ENCODE measurements around the gene RAD51B.
"Not testable (repeated sequence)": the region's sequence is repeated elsewhere in the genome, so short reads cannot be mapped to it uniquely, and the experiment has no call there.

RAD51B gene

DNA sequence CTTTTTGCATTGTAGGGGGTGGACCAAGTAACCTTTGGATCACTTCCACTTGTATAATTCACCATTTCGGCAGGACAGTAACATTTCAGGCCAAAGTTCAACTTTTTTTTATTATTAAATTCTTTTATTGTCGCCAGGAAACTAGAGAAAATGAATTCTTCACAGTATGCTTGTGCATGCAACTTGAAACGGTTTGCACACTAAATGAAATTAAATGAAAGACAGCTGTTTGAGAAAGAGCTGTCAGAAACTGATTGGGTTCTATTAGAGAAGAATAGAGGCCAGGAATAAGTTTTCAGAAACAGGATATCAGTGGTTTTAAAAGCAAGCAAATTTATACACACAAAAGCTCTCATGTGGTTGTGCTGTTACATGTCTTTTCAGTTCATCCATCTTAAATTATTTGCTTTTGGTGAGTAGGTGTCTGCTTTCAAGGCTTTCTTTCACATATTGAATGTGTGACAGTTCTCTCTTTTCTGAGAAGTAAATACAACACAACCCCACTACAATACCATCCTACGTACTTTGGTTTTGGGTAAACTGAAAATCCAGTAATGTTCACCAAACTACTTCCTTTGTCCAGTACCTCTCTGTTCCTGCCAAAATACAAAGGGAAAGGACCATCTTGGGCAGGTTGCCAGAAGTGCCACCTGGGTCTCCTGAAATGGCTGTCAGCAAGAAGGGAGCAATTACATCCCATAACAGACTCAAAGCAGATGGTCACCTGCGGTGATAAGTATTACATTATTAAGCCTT, 291.7 kb downstream of the RAD51B start:
- peak overlapping the region; percentile 4 for H3K27ac ChIP-seq (ENCODE audit: low read depth, low read length)
- H3K9ac ChIP-seq (ENCODE audit: low read length in 5 of 5) = peak overlapping the region in 1 of 5 donors; percentile 36
- no peaks in the 10 kb centered on the region for H3K9me3 ChIP-seq (ENCODE audit: control insufficient read depth in 5 of 5, low read length in 5 of 5)
- H3K4me1 ChIP-seq (ENCODE audit: control insufficient read depth in 5 of 5, insufficient read depth in 5 of 5, low read length in 5 of 5) = peaks cover 6 to 25% (median 21%) of the 10 kb centered on the region in 5 donors
- H3K36me3 ChIP-seq (ENCODE audit: control insufficient read depth in 5 of 5, insufficient read depth in 5 of 5, low read length in 5 of 5) = no peaks in the 10 kb centered on the region
- H3K4me3 ChIP-seq (ENCODE audit: low read depth in 1 of 5, low read length in 5 of 5) = no peak overlapping the region
- no peaks in the 10 kb centered on the region for H3K27me3 ChIP-seq (ENCODE audit: control insufficient read depth in 5 of 5, insufficient read depth in 4 of 5, low read length in 5 of 5)

DNA sequence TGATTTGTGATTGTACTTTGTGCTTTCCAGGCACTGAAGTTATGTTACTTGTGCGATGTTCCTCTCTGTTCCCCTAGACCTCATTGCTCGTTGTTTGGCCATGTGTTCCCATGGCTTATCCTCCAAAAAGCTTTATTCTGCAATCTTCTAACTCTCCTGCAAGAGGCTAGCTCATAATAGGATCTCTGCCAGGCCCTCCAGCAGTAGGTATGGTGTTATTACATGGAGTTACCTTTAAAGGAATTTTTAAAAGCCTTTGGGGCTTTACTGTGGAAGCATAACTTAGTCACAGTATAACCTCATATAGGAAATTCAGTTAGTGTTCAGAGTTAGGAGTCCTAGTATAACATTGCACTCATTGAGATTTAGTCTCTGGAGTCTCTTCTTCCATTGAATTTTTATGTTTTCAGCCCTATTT, 292.3 kb downstream of the RAD51B start:
- no peaks in the 10 kb centered on the region for H3K27me3 ChIP-seq (ENCODE audit: control insufficient read depth in 5 of 5, insufficient read depth in 4 of 5, low read length in 5 of 5)
- no peaks in the 10 kb centered on the region for H3K36me3 ChIP-seq (ENCODE audit: control insufficient read depth in 5 of 5, insufficient read depth in 5 of 5, low read length in 5 of 5)
- H3K4me1 ChIP-seq (ENCODE audit: control insufficient read depth in 5 of 5, insufficient read depth in 5 of 5, low read length in 5 of 5) = peaks cover 6 to 25% (median 21%) of the 10 kb centered on the region in 5 donors
- no peaks in the 10 kb centered on the region for H3K9me3 ChIP-seq (ENCODE audit: control insufficient read depth in 5 of 5, low read length in 5 of 5)
- no peak overlapping the region for H3K9ac ChIP-seq (ENCODE audit: low read length in 5 of 5)
- H3K27ac ChIP-seq (ENCODE audit: low read depth, low read length) = no peak overlapping the region
- H3K4me3 ChIP-seq (ENCODE audit: low read depth in 1 of 5, low read length in 5 of 5) = no peak overlapping the region

DNA sequence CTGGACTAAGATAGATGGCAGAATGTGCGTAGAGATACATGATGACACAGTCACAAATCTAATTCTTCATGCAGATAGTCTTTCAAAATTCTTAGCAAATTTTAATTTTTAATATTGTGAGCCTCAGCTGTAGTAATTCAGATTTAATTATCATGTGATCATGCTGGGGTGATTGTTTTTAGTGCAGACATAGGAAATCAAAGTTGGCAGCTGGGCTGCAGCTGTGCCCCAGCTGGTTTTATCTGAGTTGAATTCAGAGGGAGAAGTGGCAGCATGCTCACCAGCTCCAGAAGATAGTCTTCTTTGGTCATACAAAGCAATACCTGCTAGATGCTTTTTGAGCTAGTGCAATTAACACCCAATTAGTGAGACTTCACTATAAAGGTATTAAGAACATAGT, 292.9 kb downstream of the RAD51B start:
- H3K27ac ChIP-seq (ENCODE audit: low read depth, low read length) = no peak overlapping the region
- no peak overlapping the region for H3K4me3 ChIP-seq (ENCODE audit: low read depth in 1 of 5, low read length in 5 of 5)
- no peak overlapping the region for H3K9ac ChIP-seq (ENCODE audit: low read length in 5 of 5)
- no peaks in the 10 kb centered on the region for H3K36me3 ChIP-seq (ENCODE audit: control insufficient read depth in 5 of 5, insufficient read depth in 5 of 5, low read length in 5 of 5)
- no peaks in the 10 kb centered on the region for H3K27me3 ChIP-seq (ENCODE audit: control insufficient read depth in 5 of 5, insufficient read depth in 4 of 5, low read length in 5 of 5)
- peaks cover 6 to 25% (median 21%) of the 10 kb centered on the region in 5 donors for H3K4me1 ChIP-seq (ENCODE audit: control insufficient read depth in 5 of 5, insufficient read depth in 5 of 5, low read length in 5 of 5)
- H3K9me3 ChIP-seq (ENCODE audit: control insufficient read depth in 5 of 5, low read length in 5 of 5) = no peaks in the 10 kb centered on the region

DNA sequence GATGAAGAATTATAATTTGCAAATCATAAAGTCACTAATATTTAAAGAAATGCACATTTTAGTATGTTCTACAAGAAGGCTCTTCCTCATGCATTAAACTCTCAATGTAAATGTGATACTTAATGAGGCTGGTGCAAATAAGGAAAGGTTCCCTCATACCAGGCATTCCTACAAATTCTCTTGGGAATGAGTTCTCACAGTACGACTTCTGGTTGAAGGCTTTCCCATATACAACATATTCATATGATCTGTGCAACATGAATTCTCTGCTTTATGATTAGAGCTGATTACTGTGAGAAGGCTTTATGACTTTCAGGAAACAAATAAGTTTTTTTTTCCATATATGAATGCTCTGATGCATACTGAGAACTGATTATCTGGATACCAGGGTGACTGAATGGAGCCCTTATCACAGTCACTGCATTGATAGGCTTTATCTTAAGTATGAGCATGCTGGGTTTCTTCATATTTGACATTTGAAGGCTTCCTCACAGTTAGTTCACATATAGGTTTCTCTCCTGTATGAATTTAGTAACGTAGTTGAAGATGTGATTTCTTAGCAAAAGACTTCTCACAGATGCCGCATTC, 293.9 kb downstream of the RAD51B start:
- no peaks in the 10 kb centered on the region for H3K36me3 ChIP-seq (ENCODE audit: control insufficient read depth in 5 of 5, insufficient read depth in 5 of 5, low read length in 5 of 5)
- no peak overlapping the region for H3K4me3 ChIP-seq (ENCODE audit: low read depth in 1 of 5, low read length in 5 of 5)

DNA sequence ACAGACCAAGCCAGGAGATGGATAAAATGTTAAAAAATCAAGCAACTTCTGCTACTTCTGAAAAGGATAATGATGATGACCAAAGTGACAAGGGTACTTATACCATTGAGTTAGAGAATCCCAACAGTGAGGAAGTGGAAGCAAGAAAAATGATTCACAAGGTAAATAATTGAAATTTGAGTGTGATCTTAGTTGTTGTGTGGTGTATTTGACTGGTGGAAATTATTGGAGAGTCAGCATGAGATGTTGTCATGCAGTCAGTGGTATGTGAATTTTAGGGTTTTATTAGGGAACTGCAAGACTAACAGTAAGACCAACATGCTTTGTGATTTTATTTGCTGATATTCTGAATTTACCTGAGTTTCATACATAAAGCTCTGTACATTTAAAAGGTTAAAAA, 296.4 kb downstream of the RAD51B start:
- H3K36me3 ChIP-seq (ENCODE audit: control insufficient read depth in 5 of 5, insufficient read depth in 5 of 5, low read length in 5 of 5); H3K9ac ChIP-seq (ENCODE audit: low read length in 5 of 5); H3K27ac ChIP-seq (ENCODE audit: low read depth, low read length); H3K9me3 ChIP-seq (ENCODE audit: control insufficient read depth in 5 of 5, low read length in 5 of 5); H3K27me3 ChIP-seq (ENCODE audit: control insufficient read depth in 5 of 5, insufficient read depth in 4 of 5, low read length in 5 of 5); H3K4me3 ChIP-seq (ENCODE audit: low read depth in 1 of 5, low read length in 5 of 5): not testable (repeated sequence)
- peaks cover 6 to 16% (median 12%) of the 10 kb centered on the region in 5 donors for H3K4me1 ChIP-seq (ENCODE audit: control insufficient read depth in 5 of 5, insufficient read depth in 5 of 5, low read length in 5 of 5)

More for the DNA sequence above, 293.9 kb downstream of the RAD51B start:
- Histone ChIP-seq H3K27me3 (ENCODE audit: control insufficient read depth in 5 of 5, insufficient read depth in 4 of 5, low read length in 5 of 5) (no peaks in the 10 kb centered on the region), H3K27ac (ENCODE audit: low read depth, low read length) (no peak overlapping the region), H3K9ac (ENCODE audit: low read length in 5 of 5) (no peak overlapping the region), H3K4me1 (ENCODE audit: control insufficient read depth in 5 of 5, insufficient read depth in 5 of 5, low read length in 5 of 5) (peaks cover 6 to 25% (median 21%) of the 10 kb centered on the region in 5 donors), H3K9me3 (ENCODE audit: control insufficient read depth in 5 of 5, low read length in 5 of 5) (no peaks in the 10 kb centered on the region)

DNA sequence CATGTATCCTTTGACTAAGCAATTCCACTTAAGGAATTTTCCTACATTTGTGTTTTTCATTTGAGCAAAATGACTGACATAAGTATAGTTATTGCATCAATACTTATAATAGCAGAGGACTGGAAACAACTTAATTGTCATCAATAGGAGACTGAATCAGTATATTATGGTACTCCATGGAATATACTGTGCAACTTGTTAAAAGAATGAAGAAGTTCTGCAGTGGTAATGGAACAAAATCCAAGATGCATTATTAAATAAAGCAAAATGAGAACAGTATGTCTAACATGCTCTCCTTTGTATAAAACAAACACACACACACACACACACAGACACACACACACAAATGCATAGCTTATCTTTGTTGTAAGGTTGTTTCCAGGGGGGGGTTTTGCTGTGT, 303.1 kb downstream of the RAD51B start:
- no peaks in the 10 kb centered on the region for H3K27me3 ChIP-seq (ENCODE audit: control insufficient read depth in 5 of 5, insufficient read depth in 4 of 5, low read length in 5 of 5)
- no peak overlapping the region for H3K4me3 ChIP-seq (ENCODE audit: low read depth in 1 of 5, low read length in 5 of 5)
- H3K27ac ChIP-seq (ENCODE audit: low read depth, low read length) = no peak overlapping the region
- H3K9ac ChIP-seq (ENCODE audit: low read length in 5 of 5) = no peak overlapping the region
- peaks cover 0 to 5% (median 2%) of the 10 kb centered on the region in 5 donors for H3K9me3 ChIP-seq (ENCODE audit: control insufficient read depth in 5 of 5, low read length in 5 of 5)
- H3K36me3 ChIP-seq (ENCODE audit: control insufficient read depth in 5 of 5, insufficient read depth in 5 of 5, low read length in 5 of 5) = no peaks in the 10 kb centered on the region
- peaks cover 0 to 14% (median 0%) of the 10 kb centered on the region in 5 donors for H3K4me1 ChIP-seq (ENCODE audit: control insufficient read depth in 5 of 5, insufficient read depth in 5 of 5, low read length in 5 of 5)

DNA sequence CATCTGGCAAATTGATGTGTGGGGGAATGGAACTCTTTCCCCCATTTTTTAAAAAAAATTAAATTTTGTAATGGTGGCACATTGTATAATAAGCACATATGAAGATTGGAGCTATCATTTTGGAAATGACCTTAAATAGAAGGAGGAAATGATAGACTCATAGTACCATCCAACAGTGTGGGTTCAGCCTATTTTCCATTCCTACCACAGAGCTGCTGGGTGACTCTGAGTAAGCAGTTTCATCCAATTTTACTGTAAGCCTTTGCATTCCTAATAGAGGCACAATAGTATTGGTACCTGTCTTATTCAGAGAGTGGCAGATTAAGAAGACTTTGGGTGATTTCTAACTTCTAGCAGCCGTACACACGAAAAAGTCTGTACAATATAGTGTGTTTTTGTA, 304.5 kb downstream of the RAD51B start:
- H3K27me3 ChIP-seq (ENCODE audit: control insufficient read depth in 5 of 5, insufficient read depth in 4 of 5, low read length in 5 of 5) = no peaks in the 10 kb centered on the region
- peaks cover 0 to 5% (median 2%) of the 10 kb centered on the region in 5 donors for H3K9me3 ChIP-seq (ENCODE audit: control insufficient read depth in 5 of 5, low read length in 5 of 5)
- H3K4me1 ChIP-seq (ENCODE audit: control insufficient read depth in 5 of 5, insufficient read depth in 5 of 5, low read length in 5 of 5) = peaks cover 0 to 14% (median 0%) of the 10 kb centered on the region in 5 donors
- H3K9ac ChIP-seq (ENCODE audit: low read length in 5 of 5) = no peak overlapping the region
- H3K27ac ChIP-seq (ENCODE audit: low read depth, low read length) = no peak overlapping the region
- no peak overlapping the region for H3K4me3 ChIP-seq (ENCODE audit: low read depth in 1 of 5, low read length in 5 of 5)
- no peaks in the 10 kb centered on the region for H3K36me3 ChIP-seq (ENCODE audit: control insufficient read depth in 5 of 5, insufficient read depth in 5 of 5, low read length in 5 of 5)

DNA sequence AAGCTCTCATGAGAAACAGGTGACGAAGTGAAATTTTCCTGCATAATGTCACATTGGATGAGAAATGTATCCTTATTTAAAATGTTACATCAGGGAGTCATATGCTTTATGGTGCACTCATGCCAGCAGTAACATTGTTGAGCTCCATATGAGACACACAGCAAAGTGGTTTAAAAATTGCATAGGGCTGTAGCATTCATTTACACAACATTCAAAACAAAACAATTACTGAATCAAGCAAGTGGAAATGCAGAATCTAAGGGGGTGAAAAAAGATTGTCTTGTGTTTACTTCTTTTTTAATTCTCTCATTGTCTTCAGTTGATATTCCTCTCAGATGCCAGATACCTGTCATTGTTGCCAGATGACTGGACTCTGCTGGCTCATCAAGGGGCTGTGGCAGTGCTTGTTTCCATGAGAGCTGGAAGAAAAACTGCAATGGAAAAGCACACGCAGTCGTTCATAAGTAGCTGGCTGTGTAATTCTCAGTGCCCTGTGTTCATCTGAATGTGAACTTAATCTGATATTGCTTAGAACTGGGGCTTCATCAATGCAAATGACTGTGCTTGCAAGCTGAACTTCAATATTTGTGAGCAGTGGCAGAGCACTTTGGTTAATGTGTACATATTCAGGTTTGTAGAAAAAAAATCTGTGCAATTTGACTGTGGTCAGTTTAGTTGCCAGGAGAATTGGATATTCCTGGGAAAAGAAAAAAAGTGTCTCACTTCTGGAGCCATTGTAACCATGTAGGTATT, 305.6 kb downstream of the RAD51B start:
- Histone ChIP-seq H3K4me3 (ENCODE audit: low read depth in 1 of 5, low read length in 5 of 5) (no peak overlapping the region), H3K4me1 (ENCODE audit: control insufficient read depth in 5 of 5, insufficient read depth in 5 of 5, low read length in 5 of 5) (peaks cover 0 to 14% (median 0%) of the 10 kb centered on the region in 5 donors), H3K36me3 (ENCODE audit: control insufficient read depth in 5 of 5, insufficient read depth in 5 of 5, low read length in 5 of 5) (no peaks in the 10 kb centered on the region), H3K9ac (ENCODE audit: low read length in 5 of 5) (no peak overlapping the region), H3K27ac (ENCODE audit: low read depth, low read length) (no peak overlapping the region), H3K27me3 (ENCODE audit: control insufficient read depth in 5 of 5, insufficient read depth in 4 of 5, low read length in 5 of 5) (no peaks in the 10 kb centered on the region), H3K9me3 (ENCODE audit: control insufficient read depth in 5 of 5, low read length in 5 of 5) (peaks cover 0 to 5% (median 2%) of the 10 kb centered on the region in 5 donors)

DNA sequence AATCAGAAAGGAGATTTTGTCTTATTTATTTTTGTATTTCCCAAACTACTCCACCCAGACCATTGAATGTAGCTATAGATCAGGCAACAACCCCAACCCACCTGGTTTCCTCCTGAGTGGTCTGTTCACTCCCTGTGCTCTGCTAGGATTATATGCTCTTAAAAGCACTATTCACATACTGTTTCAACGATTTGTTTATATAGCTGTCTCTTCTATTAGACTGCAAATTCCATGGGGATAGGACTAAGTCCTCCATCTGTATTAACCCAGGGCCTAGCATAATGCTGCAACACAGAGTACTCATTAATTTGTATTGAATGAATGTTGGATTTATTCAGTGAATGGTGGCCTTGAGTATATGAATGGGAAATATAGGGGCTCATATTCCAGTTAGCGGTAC, 307.6 kb downstream of the RAD51B start:
- H3K9ac ChIP-seq (ENCODE audit: low read length in 5 of 5) = no peak overlapping the region
- H3K27ac ChIP-seq (ENCODE audit: low read depth, low read length) = no peak overlapping the region
- no peaks in the 10 kb centered on the region for H3K9me3 ChIP-seq (ENCODE audit: control insufficient read depth in 5 of 5, low read length in 5 of 5)
- no peaks in the 10 kb centered on the region for H3K36me3 ChIP-seq (ENCODE audit: control insufficient read depth in 5 of 5, insufficient read depth in 5 of 5, low read length in 5 of 5)
- no peaks in the 10 kb centered on the region for H3K27me3 ChIP-seq (ENCODE audit: control insufficient read depth in 5 of 5, insufficient read depth in 4 of 5, low read length in 5 of 5)
- no peak overlapping the region for H3K4me3 ChIP-seq (ENCODE audit: low read depth in 1 of 5, low read length in 5 of 5)
- peaks cover 0 to 14% (median 0%) of the 10 kb centered on the region in 5 donors for H3K4me1 ChIP-seq (ENCODE audit: control insufficient read depth in 5 of 5, insufficient read depth in 5 of 5, low read length in 5 of 5)

DNA sequence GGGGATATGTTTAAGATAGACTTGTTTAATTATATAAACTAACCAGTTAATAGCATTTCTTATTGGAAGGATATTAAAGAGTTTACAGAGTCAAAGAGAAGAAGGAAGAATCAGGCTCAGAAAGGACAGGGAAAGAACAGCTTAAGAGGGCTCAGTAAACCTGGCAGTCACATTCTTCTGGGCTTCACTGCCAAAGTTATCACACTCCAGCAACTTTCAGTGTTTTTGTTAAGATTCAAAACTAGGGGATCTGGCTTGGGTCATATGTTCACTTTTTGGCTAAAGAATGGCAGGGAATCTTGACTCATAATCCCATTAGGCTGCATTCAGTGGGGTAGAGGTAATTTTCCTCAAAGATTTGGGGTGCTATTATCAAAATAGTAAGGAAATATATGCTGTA, 312.3 kb downstream of the RAD51B start:
- H3K36me3 ChIP-seq (ENCODE audit: control insufficient read depth in 5 of 5, insufficient read depth in 5 of 5, low read length in 5 of 5) = no peaks in the 10 kb centered on the region
- H3K27me3 ChIP-seq (ENCODE audit: control insufficient read depth in 5 of 5, insufficient read depth in 4 of 5, low read length in 5 of 5) = no peaks in the 10 kb centered on the region
- no peaks in the 10 kb centered on the region for H3K9me3 ChIP-seq (ENCODE audit: control insufficient read depth in 5 of 5, low read length in 5 of 5)
- no peak overlapping the region for H3K9ac ChIP-seq (ENCODE audit: low read length in 5 of 5)
- no peak overlapping the region for H3K27ac ChIP-seq (ENCODE audit: low read depth, low read length)
- H3K4me1 ChIP-seq (ENCODE audit: control insufficient read depth in 5 of 5, insufficient read depth in 5 of 5, low read length in 5 of 5) = no peaks in the 10 kb centered on the region
- no peak overlapping the region for H3K4me3 ChIP-seq (ENCODE audit: low read depth in 1 of 5, low read length in 5 of 5)
